NCI-H2107 treated with DMSO at 0.1 percent for 48 hours (cell line): ENCODE results near the gene RAB8A.
"Not testable (repeated sequence)": the region's sequence is repeated elsewhere in the genome, so short reads cannot be mapped to it uniquely, and the experiment has no call there.

ENCODE experiments used
- DNase-seq: peaks from one replicate; lab custom pipeline; 2025; ENCODE audit not compliant: unreplicated experiment; lab: John Stamatoyannopoulos, UW

RAB8A gene

GRCh38 chr19:16170134-16170533 lies 58.4 kb downstream of the RAB8A start:
- no peak for DNase-seq

GRCh38 chr19:16175954-16176353 lies 64.3 kb downstream of the RAB8A start:
- DNase-seq: no peak

GRCh38 chr19:16178866-16179265 lies 67.2 kb downstream of the RAB8A start:
- not testable (repeated sequence) for DNase-seq

- DNase-seq: no peak
Observed at GRCh38 chr19:16180611-16181010, 68.9 kb downstream of the RAB8A start.
